Measurements from ENCODE around the gene UBLCP1.

- TF ChIP-seq, protein P1, sequence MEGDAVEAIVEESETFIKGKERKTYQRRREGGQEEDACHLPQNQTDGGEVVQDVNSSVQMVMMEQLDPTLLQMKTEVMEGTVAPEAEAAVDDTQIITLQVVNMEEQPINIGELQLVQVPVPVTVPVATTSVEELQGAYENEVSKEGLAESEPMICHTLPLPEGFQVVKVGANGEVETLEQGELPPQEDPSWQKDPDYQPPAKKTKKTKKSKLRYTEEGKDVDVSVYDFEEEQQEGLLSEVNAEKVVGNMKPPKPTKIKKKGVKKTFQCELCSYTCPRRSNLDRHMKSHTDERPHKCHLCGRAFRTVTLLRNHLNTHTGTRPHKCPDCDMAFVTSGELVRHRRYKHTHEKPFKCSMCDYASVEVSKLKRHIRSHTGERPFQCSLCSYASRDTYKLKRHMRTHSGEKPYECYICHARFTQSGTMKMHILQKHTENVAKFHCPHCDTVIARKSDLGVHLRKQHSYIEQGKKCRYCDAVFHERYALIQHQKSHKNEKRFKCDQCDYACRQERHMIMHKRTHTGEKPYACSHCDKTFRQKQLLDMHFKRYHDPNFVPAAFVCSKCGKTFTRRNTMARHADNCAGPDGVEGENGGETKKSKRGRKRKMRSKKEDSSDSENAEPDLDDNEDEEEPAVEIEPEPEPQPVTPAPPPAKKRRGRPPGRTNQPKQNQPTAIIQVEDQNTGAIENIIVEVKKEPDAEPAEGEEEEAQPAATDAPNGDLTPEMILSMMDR (IDR thresholded peaks at IDR 0.05) = no peak
- TF ChIP-seq POLR2A (IDR thresholded peaks at IDR 0.05) = no peak
Measured at GRCh38 chr5:159310511-159310910, 47.4 kb downstream of the UBLCP1 start.
